ENCODE results near the gene GPR18.

DNA sequence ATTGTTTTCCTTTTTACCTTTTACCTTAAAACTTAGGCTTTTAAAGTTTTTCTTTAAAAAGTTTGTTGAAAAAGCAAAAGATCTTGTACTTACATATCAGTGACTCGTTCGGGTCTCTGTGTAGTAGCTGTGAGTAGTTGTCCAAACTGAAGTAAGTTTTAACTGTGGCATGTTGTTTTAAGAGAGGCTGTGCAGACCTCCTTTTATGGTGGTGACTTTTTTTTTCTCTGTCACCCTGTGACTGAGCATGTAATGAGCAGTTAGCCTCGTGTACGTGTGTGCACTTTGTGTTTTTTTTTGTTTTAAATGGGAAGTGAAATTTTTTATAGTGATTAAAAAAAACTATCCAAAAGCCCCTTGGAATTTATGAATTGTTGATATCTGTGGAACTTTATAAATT, 49.1 kb upstream of the GPR18 start, which contains the start of gene GPR183:
- no peak for TF ChIP-seq EZH2 (optimal IDR thresholded peaks at IDR 0.05; ENCODE audit: low read depth, low read length)
- TF ChIP-seq EZH2phosphoT487 (IDR thresholded peaks at IDR 0.05; ENCODE audit: low read length): no peak
